Stimulated activated CD4-positive, alpha-beta T cell treated with anti-CD3 and anti-CD28 coated beads, Interleukin-4, amount 100 ng/mL, for 4 hours (primary cell): ENCODE data around the gene RSPRY1.
"Not testable (repeated sequence)": the region's sequence is repeated elsewhere in the genome, so short reads cannot be mapped to it uniquely, and the experiment has no call there.

Source experiments
- DNase-seq, 2 experiments: peaks; one replicate each; pipeline ENCODE4 v3.0.0-alpha.2; 2020

Gene RSPRY1

DNA sequence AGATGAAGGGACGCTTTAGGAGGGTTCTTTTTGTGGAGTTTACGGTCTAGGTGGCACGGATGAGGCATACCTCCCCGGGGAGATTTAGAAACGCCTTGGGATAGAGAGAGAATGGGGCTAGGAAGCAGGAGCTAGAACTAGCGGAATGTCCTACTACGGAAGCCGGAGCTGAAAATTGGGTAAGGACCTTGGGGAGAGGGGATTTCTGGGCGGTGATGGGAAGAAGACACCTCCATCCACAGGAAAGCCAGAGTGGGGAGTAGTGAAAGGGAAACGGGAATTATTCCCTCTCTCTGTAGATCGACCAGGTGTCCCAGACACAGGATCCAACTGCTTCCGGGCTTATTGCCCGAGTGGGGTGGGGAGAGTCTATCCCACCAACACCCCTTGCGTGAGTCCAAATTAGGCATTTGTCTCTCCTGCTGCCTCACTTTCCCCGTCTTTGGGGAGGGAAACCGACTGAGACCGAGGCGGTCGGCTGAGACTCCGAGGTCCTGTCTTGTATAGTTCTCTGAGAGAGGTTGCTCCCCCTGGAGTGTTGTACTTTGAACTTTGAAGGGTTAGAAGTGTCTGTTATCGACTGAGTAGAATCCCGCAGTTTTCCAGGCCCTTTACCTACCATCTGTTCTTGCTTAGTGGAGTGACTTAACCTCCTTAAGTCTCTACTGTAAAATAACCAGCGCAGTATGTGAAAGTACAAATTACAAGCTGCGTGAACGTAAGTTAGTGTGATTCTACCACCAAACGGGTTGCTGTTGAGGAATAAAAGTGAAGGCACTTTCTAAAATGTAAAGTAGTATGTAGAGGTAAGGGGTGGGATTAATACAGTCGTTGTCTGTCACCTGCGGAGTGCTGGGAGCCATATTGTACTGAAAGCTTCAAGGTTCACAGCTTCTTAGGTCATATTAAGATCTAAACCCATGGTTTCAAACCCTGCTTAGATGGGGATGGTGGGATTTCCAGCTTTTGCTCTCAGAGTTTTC is 1.0 kb downstream of the RSPRY1 start:
- DNase-seq, result no peak

GRCh38 chr16:57187902-57188710 is 2.0 kb downstream of the RSPRY1 start:
- not testable (repeated sequence) for DNase-seq

DNA sequence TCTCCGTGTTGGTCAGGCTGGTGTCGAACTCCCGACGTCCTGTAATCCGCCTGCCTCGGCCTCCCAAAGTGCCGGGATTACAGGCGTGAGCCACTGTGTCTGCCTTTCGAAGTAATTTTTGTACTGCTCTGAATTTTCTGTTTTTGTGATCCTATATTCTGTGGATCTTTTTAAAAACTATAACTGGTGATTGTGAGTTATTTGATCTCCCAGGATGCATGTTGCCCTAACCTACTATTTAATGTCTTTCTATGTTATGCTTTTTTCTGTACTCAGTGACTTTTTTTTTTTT is 2.5 kb downstream of the RSPRY1 start:
- no peak for DNase-seq

GRCh38 chr16:57189527-57189926 is 3.4 kb downstream of the RSPRY1 start:
- not testable (repeated sequence) for DNase-seq

GRCh38 chr16:57190136-57190535 is 4.0 kb downstream of the RSPRY1 start:
- no peak for DNase-seq

GRCh38 chr16:57191056-57191571 is 5.0 kb downstream of the RSPRY1 start:
- DNase-seq, result no peak

GRCh38 chr16:57192146-57192545 is 6.0 kb downstream of the RSPRY1 start:
- DNase-seq, result no peak

GRCh38 chr16:57192720-57193486 is 6.8 kb downstream of the RSPRY1 start:
- DNase-seq, result no peak

DNA sequence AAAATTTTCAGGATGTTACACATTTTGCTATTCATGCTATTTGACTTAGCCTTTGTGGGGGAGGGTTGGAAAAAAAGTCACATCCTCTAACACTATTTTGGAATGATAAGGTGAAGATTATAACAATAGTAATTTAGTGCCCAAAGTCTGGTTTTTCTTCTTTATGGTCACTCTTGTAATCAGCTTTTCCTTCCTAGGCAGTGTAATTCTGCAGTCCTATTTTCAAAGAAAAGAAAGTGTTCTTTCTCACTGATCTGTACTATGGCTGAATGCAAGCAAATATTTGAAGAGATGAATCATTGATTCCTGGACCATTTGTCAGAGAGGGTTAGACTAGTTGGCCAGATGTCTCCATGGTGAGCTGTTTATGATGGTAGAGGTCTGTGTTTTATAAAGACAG is 8.4 kb downstream of the RSPRY1 start:
- DNase-seq, result no peak

GRCh38 chr16:57196286-57196685 is 10.2 kb downstream of the RSPRY1 start:
- no peak for DNase-seq

GRCh38 chr16:57196753-57197152 is 10.6 kb downstream of the RSPRY1 start:
- no peak for DNase-seq

- DNase-seq, result not testable (repeated sequence)
Observed at GRCh38 chr16:57200321-57200720, 14.2 kb downstream of the RSPRY1 start.

- not testable (repeated sequence) for DNase-seq
Observed at GRCh38 chr16:57200926-57201325, 14.8 kb downstream of the RSPRY1 start.

GRCh38 chr16:57202095-57202886 is 16.2 kb downstream of the RSPRY1 start:
- DNase-seq, result no peak

DNA sequence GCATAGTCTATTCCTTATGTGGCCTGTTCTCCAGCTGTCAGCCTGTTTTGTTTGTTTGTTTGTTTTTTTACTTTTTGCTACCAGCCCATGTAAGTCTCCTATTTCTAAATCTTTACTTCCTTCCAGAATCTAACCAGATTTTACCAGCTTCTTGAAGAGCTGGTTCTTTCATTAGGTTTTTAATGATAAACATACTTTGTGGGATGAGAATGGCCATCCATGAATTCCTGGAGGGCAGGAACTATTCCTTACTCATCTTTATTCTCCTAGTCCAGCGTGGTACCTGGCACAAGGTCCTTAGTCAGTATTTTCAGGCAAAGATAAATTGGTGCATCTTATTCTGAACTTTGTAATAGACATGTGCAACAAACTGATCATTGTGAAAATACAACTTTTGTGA is 17.3 kb downstream of the RSPRY1 start:
- DNase-seq, result no peak

- no peak for DNase-seq
Observed at GRCh38 chr16:57204675-57205074, 18.5 kb downstream of the RSPRY1 start.

DNA sequence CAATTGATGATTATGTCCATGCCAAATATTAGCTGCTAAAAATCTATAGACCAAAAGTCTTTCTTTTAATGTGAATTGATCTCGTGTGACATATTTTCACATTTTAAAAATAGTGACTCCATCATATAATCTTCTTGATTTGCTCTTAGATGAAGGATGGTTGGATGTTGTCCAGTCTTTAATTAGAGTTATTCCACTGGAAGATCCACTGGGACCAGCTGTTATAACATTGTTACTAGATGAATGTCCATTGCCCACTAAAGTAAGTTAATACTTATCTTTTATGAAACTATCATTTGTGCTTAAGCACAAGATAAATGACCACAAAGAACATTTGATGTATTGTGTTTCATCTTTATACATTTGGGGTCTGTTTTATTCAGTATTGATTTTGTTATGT is 22.8 kb downstream of the RSPRY1 start:
- DNase-seq, result no peak

DNA sequence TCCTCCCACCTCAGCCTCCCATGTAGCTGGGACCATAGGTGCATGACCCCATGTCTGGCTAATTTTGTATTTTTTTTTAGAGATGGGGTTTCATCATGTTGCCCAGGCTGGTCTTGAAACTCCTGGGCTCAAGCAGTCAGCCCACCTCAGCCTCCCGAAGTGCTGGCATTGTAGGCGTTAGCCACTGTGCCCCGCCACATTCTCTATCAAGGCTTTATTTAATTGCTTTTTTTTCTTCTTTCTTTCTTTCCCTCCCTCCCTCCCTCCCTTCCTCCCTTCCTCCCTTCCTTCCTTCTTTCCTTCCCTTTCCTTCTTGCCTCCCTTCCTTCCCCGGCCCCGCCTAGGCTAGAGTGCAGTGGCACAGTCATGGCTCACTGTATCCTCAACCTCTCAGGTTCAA is 23.7 kb downstream of the RSPRY1 start:
- no peak for DNase-seq

DNA sequence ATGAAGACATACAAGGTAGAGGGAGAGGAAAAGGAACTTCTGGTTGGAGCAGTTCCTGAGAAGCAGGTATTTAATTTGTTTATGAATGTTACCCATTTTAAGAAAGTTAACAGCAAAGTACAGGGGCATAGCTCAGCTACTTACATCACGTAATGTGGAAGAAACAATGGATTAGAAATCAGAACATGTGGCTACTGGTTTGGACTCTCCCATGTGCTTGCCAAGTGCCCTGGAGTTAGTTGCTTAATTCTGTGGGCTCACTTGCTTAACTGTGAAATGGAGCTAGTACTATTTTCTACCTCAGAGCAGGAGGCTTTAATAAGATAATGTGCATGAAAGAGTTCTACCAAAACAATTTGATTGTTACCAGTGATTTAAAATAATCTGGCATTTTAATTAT is 27.3 kb downstream of the RSPRY1 start:
- no peak for DNase-seq

- DNase-seq, result no peak
Observed at GRCh38 chr16:57216968-57217367, 30.8 kb downstream of the RSPRY1 start.

DNA sequence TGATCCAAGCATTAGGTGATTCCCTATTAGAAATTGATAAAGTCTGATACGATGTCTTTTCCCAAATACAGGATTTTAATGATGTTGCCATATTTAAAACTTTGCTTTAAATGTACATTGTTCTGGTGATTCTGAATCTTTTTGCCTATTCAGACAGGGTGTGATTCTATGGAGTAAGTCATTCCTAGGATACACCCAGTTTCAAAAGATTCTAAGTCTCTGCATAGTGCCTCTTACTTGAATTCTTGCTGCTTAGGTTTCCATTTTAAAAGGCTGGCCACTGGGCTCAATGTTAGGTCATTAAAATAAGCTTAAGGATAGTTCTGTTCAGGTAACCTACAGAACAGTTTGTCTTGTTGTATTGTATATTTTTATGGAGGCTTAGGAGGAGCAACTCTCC is 36.9 kb downstream of the RSPRY1 start:
- no peak for DNase-seq

GRCh38 chr16:57224651-57225335 is 38.7 kb downstream of the RSPRY1 start:
- DNase-seq, result no peak
